ENCODE measurements around the gene PRKN.
"Not testable (repeated sequence)": the region's sequence is repeated elsewhere in the genome, so short reads cannot be mapped to it uniquely, and the experiment has no call there.

PRKN gene

DNA sequence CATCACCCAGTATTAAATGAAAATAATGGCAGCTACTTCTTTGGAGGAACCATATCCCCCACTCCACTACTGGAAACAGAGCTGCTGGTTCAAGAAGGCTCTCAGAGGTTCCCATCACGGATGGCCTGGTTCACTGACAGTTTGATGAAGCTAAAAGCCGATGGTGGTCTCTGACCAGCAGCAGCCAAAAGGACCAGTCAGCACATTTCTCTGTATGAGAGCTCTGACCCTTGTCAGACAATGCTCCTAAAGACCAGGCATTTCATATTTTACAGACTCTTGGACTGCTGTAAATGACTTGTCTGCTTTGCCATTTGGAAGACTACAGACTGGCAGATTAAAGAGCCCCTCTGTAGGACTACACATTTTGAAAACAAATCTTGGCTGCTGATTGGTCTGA, 16.6 kb downstream of the PRKN start:
- no peak for DNase-seq (ENCODE audit: low read depth in 2 of 2)

DNA sequence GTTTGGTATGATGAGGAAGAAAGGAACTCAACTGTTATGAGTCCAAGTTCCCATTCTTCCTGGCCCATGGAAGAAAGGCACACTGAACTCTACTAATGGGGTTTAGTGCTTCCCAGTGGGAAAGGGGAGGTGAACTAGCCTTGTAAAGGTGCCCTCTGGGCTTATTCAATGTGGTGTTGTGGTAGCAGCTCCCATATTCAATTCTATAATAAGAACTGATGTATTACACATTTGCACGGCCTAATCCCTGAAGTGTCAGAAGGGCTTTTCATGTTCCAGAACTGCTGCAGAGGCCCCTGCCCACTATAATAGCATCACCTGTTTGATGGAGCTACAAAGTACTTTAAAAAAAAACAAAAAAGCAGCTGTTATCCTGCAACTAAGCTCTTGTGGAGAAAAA, 17.1 kb downstream of the PRKN start:
- no peak for DNase-seq (ENCODE audit: low read depth in 2 of 2)

DNA sequence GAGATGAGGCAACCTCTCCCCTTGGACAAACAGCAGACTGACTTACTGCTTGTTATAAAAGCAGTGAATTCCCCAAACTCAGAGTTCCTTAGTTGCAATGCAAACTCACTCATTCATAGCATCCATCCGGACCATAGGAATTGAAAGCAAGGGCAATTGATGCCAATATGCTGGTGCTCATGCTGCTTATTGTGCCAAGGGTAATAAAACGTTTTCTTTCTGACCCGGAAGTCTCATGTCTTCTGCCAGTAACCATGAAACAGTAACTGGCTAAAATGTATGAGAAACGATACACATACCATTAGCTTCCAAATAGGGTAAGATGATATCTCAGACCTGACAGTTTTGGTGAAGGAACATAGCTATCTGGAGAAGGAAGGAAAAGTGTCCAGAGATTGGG, 18.1 kb downstream of the PRKN start:
- no peak for DNase-seq (ENCODE audit: low read depth in 2 of 2)

DNA sequence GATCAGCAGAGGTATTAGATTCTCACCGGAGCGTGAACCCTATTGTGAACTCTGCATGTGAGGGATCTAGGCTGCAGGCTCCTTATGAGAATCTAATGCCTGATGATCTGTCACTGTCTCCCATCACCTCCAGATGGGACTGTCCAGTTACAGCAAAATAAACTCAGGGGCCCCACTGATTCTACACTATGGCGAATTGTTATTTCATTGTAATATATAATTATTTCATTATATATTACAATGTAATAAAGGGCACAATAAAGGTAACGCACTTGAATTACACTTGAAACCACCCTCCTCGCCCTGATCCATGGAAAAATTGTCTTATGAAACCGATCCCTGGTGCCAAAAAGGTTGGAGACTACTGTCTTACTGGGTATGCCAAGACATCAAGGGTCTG, 18.6 kb downstream of the PRKN start:
- DNase-seq (ENCODE audit: low read depth in 2 of 2), result no peak

DNA sequence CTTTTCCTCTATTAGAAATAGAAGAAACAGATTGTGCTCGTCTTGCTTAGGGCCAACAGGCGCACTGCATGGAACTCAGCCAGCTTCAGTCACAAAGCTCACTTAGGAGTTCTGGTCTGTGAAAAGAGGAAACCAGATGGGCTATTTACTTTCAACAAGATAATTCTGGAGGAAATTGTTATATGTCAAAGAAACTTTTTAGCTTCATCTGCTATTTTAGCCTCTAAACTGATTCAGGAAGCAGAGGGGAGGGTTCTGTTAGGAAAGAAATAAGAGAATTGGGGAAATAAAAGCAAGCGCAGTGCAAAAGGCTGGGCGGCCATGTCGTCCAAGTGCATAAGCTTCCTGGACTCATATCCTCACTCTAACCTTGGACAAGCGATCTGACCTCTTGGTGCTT, 21.3 kb downstream of the PRKN start:
- no peak for DNase-seq (ENCODE audit: low read depth in 2 of 2)

DNA sequence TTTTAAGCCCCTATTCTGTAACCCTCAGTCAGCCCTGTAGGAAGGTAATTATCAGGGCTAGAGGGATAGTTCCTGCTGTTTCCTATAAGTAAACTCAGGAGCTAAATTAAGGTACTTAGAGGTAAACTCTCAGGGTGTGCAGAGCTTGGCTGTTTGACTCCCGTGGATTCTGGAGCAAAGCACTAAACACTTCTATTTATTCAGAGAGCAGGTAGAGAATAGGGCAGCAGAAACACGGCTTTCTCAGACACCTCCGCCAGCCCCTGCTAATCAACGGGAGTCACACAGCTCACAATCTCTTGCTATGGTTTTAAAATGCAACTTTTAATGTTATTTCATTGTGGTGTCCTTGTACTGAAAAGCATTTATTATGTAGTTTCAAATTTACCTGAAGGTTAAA, 21.8 kb downstream of the PRKN start:
- DNase-seq (ENCODE audit: low read depth in 2 of 2), result no peak

DNA sequence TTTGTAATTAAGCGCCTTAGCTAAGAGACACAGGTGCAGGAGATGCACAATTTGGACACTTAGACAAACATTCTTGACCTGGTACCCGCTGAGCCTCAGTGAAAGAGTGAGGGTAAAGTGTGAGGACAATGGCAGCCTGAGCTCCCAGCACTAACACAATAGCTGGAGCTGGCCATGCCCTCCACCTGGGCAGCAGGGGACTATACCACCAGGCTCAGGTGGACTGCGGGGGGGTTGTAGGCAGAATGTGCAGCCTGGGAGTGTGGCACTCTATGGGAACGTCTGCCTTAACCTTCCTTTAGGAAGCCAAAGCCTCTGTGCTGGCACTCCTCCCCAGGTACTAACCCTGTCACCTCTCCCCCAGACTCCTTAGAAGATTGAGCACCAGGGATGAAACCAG, 23.6 kb downstream of the PRKN start:
- DNase-seq (ENCODE audit: low read depth in 2 of 2), result no peak

DNA sequence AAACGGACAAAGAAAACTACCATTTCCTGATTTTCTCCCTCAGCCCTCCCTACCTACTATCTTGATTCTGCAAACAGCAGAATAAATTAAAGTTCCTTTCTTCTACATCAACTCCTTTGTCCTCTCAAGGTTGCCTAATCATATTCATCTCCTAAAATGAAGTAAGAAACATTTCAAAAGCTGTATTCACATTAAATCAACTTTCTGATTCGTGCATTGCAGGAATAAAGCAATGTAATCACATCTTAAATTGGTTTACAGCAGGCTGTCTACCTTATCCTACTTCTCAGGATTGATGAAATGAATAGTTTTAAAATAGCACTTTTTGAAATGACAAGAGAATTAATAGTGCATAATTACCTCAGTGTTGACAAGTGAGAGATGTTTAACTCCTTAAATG, 25.1 kb downstream of the PRKN start:
- DNase-seq (ENCODE audit: low read depth in 2 of 2), result no peak

DNA sequence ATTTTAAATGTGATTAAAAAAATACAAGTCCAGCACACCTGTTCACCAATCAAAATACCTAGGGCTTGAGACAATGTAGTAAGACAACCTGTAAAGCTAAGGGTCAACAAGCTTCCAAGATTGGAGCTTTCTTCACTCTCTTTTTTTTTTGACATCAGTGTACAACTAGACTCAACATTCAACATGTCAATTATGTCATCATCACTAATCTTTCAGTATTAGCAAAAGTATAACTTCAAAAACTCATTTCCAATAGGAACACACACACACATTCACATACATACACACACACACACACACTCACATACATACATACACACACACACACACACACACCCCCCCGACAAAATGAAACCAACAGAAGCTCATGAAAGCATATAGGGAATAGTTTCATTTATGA, 26.0 kb downstream of the PRKN start:
- no peak for DNase-seq (ENCODE audit: low read depth in 2 of 2)

DNA sequence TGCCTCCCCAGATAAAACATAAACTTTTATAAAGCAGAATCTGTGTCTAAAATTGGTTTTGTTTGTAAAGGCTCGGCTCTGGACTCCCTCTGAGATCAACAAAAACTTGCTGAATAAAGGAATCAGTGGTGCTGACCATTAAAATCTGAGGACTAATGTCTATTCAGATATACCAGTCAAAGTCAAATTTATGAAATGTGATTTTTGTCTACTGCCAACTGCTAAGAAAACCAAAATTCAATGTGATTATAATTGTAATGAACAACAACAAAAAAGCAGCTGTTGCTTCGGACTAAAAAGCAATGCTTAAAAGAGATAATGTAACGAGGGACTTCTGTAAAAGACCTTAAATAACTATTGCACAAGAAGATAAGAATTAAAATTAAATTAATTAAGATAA, 26.6 kb downstream of the PRKN start:
- no peak for DNase-seq (ENCODE audit: low read depth in 2 of 2)

DNA sequence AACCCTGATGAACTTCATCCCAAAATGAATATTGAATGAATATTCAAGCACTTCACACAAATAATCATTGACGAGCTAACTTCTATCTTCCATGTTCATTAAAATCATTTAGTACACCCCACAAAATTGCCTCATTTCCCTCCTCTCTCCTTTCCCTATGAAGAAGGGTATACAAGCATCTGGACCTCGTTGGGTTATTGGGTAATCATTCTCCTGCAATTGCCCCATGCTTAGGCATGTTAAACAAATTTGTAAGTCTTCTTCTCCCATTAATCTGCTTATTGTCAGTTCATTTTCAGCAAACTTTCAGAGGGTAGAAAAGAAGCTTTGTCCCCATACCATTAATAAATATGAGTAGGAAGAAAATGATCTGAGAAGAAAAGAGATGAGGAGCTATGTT, 27.6 kb downstream of the PRKN start:
- no peak for DNase-seq (ENCODE audit: low read depth in 2 of 2)

DNA sequence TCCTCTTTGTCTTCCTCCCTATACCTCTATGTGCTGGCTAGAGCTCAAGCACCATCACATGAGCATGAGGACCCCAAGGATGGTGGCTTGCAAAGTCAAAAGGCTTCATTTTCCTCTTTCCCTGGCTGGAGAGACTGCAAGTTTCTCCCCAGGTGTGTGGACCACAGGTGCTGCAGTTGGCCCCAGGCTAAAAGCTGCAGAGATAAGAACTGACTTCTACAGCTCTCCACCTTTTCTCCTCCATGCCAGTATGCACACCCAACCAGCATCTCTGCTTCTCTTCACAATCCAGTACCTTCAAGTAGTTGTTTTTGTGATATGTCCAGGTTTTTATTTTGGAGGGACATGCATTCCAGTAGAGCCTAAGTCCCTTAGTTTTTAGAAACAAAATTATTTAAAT, 29.1 kb downstream of the PRKN start:
- no peak for DNase-seq (ENCODE audit: low read depth in 2 of 2)

DNA sequence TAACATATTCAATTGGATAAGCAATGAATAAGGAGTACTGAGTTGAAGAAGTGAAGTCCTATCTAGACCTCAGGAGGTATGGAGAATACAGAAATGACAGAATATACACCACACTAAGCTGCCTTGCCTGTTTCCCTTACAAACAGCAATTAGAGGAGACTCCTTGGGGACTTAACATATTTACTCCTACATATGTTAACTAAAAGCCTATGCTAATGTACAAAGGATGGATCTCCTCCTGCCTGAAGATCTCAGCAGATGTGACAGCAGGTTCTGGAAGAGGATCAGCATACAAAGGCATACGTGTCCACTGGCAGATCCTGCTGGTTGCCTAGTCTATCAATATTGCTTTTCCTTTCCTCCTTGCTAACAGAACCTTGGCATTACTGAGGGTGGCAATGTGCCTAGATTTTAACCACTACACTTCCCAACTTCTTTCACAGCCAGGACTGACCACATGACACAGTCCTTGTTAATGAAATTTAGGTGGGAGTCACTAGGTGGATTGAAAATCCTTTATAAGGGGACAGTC, 29.6 kb downstream of the PRKN start:
- DNase-seq (ENCODE audit: low read depth in 2 of 2), result no peak

DNA sequence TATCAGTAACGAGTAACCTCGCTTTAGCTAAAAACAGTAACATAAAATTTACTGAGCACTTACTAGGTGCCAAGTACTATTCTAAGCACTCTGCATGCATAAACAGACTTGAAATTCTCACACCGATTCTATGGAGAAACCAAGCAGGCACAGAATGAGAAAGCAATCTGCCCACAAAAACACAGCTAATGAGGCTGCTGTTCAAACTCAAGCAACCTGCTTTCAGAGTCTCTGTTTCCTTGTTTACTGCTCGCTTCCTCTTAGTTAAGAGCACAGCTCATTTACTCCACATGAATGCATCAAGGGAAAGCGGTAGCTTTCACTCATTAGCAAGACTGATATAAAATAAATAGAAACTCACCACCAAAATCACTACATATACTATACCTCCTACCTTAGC, 37.4 kb downstream of the PRKN start:
- DNase-seq (ENCODE audit: low read depth in 2 of 2), result no peak

DNA sequence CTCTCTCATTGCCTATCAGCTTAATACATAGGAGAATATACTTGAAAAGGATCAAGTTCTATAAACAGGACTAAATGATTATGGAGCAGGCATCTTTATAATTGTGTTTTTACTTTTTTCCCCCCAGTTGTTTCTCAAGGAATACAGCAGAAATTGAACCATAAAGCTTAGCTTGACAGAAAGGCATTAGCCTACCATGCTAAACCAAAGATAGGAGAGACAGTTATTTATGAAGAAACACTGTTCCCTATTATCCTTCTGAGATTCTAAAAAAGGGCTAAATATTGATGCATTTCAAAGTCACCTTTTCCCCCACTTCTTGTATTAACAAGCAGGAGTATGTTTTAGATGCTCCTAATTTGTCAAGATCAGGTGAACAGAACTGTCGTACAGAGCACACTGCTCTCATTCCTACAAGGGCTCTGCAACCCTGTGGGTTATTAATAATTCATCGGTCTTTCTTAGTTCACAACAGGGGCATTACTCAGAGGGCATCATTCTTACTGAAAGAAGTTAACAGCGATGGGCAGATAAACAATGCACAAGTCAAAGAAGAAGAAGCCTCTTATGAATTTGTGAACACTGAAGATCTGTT, 38.7 kb downstream of the PRKN start:
- no peak for DNase-seq (ENCODE audit: low read depth in 2 of 2)

DNA sequence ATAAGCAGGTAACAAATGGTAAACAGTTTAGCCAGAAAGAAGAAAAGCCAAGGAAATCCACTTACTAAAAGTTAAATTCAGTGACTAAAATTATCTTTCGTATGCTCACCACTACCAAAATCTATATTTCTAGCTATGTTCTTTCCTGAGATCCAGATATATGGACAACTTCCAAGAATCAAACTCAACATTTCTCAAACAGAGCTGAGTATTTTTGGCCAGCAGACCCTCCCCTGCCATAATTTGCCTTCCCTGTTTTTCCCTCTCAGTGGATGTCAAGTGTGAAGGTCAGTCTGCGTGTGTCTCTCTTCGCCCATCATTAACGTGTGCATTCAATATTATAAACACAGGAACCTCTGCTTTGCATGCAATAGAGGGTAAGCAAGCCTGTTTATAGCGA, 42.0 kb downstream of the PRKN start:
- no peak for DNase-seq (ENCODE audit: low read depth in 2 of 2)

DNA sequence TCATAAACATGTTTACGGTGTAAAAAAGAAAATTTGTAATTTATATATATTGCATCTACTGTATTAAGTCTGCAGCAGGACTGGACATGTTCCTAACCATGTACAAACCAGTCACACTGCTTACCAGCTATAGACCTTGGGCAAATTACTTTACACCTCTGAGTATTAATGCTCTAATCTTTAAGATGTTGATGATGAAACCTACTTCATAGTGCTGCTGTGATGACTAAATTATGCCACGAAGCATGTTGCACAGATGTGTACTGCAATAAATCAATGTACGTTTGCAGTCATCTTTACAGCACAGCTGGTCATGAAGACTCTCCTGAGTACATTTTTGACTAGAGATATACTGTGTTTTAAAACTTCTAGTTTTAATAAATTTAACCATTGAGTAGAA, 42.6 kb downstream of the PRKN start:
- DNase-seq (ENCODE audit: low read depth in 2 of 2), result no peak

DNA sequence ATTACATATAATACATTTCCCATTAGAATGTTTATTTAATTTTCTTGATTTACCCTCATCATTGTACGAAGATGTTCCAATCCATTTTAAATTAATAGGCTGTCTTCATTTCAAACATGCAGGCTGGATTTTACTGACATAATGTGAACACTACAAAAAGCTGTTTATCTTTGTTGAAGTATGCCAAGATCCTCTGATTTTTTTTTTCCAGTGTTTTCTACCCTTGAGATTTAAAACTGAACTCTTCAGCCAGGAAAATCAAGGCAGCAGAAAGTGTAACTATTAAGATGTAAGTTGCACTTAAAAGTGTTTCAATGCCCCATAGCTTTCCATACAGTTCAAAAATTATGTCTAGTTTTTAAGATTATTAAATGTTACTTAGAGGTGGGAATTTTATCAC, 43.5 kb downstream of the PRKN start:
- DNase-seq (ENCODE audit: low read depth in 2 of 2), result no peak

DNA sequence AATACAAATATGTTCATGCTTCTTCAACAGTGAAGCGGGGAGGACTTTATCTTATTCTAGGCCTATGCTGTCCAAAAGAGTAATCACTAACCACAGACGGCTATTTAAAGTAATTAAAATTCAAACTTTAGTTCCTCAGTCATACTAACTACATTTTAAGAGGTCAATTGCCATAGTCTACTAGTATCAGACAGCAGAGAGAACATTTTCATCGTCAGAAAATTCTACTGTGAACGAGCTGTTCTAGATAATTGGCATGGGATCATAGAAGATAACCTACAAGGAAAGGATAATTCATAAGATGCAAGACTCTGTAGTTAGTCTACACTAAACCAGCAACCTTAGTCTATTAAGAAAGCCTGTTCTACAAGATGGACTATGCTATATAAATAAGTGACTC, 44.4 kb downstream of the PRKN start:
- no peak for DNase-seq (ENCODE audit: low read depth in 2 of 2)

DNA sequence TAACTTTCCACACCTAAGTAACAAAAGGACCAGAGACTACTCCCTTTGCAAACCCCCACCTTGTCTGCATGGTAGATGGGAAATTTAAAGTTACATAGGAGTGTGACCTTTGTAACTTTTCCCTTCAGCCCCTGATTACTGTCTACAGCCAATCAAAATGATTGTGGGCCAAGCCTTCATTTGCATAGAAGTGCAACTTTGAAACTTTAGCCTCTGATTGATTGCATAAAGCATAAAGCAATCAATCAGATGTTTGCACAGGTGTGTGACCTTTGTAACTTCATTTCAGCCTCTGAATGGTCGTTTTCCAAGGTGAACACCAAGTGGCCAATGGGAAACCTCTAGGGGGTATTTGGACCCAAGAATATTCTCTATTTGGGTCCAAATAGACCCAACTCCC, 46.1 kb downstream of the PRKN start:
- DNase-seq (ENCODE audit: low read depth in 2 of 2), result no peak

DNA sequence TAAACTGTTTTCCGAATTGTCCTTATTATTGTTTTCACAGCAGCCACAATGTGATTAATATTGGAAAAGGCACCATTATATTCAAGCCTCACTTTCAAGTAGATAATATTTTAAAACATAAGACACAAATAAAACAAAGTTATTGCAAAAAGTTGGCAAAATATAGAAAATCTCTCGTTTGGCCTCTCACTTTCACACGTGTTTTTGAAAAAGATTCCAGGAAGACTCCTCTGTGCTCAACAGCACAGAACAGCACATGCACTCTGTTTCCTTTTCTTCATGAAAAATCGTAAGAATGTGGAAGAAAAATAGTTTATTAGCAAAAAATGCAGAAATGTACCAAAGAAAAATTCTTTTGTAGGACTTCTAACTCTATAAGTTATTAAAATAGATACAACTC, 46.7 kb downstream of the PRKN start:
- no peak for DNase-seq (ENCODE audit: low read depth in 2 of 2)

DNA sequence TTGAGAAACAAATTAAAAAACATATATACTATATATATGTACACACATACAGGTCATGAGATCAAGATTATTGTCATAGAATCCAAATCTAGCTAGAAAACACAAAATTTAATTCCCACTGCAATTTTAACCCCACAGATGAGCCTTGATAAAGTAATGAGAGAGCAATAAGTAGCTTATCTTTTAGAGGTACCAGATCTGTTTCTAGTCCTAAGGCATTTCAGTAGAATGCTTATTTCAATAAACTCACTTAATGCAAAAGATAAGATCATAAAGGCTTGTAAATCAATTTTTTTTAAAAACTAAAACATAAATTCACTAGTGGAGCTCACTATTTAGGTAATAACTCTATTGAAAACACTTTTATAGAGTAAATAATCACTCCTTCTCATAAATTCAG, 47.2 kb downstream of the PRKN start:
- DNase-seq (ENCODE audit: low read depth in 2 of 2), result no peak

DNA sequence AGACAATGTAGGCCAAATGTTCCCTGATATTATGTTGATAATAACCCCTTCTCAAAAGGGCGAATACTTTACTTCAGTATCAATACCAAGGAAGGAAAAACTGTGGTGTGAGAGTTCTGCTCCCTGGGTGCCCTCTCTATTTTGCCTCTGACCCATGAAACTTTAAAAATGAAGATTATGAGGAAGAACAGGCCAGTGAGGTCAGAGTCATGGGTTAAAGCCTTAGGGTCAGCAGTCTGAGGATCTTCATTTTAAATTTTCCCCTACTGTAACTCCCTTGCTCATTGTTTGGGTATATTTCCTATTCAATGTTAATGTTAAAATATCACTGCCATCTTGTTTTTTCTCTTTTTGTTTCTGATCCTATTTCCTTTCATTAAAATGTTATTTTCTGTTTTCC, 47.9 kb downstream of the PRKN start:
- no peak for DNase-seq (ENCODE audit: low read depth in 2 of 2)

DNA sequence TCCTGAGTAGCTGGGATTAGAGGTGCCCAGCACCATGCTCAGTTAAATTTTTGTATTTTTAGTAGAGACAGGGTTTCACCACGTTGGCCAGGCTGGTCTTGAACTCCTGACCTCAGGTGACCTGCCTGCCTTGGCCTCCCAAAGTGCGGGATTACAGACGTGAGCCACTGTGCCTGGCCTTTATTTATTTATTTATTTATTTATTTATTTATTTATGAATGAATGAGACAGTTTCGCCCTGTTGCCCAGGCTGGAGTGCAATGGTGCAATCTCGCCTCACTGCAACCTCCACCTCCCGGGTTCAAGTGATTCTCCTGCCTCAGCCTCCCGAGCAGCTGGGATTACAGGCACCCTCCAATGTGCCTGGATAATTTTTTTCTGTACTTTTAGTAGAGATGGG, 48.7 kb downstream of the PRKN start:
- DNase-seq (ENCODE audit: low read depth in 2 of 2), result not testable (repeated sequence)

DNA sequence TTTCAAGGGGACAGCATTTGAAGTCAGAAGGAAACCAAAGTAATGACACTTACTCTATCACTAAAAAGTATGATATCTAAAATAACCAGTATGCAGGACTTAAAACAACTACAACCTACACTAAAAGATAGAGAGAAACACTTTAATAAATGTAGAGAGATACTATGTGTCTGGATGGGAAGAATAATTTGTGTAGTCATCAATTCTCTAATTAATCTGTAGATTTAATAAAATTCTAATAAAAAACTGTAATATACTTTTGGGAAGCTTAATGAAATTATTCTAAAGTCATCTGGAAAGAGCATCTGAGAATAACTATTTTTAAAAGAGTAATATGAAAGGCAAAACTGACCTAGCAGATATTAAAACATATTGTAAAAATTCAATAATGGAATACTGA, 52.1 kb downstream of the PRKN start:
- DNase-seq (ENCODE audit: low read depth in 2 of 2), result no peak
